CD4-positive, alpha-beta T cell treated with Interleukin-15 for 4 hours (primary cell): ENCODE results near the gene IL12RB2.

ENCODE experiments used
- DNase-seq: peaks from one replicate; pipeline ENCODE4 v3.0.0-alpha.2; 2020; ENCODE audit warnings: low spot score

Gene IL12RB2

DNA sequence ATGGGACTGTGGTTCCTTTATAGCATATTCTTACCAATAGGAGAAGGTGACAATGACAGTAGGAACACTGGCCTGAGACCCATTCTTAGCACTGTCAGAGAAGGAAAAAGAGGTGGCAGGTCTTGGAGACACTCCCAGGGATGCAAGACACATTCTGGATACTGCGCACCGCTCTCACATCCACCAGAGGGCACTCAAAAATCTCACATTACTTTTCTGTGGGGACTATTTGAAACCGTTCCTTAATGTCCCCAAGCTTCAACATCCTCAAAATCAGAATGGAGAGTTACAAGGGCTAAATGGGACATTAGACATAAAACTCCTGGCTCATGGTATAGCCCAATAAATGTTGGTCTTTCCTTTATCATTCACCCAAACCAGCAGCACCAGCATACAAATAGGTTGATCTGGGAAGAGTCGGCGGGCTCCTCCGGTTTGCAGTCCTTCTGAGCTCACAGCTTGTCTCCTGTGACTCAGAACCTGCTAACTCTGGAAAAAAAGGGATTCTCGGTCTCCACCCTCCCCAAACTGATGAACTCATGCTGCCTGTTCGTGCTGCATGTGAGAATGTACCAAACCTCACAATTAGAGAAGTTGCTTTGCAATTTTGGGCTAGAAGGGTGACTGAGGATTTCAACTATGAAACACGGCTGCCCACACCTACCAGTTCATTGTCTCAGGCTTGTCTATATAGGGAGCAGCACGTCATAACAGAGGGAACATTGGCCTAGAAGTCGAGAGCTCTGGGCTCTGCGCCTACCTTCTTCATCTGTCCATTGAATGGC is 40.2 kb downstream of the IL12RB2 start:
- DNase-seq: peak; percentile 14

DNA sequence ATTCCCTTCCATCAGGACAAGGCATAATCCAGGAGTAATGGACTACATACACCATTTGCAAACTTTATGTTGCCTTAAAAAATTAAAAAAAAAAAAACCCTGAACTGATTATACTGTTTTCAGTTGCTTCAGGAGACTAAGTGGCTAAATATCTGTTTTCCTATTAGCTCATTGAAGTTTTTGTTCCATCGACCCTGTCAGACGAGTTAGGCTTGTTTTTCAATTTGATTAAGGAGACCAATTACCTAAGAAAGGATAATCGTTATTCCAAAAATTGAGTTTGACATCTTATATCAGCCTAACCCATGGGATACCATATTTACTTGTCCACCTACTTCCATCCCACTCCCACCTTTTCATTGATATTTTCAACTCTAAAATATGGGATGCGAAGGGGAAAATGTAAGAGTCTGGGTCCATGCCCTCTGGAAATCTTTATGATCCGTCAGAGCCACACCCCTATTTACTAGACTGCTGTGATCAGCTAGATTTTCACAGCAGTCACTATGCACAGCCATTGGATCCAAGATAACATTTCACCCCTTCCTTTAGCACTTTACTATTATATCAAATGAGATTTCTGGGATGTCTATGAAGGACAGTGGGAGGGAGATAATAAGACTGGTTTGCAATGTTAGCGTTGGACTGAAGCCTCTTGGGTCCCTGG is 41.0 kb downstream of the IL12RB2 start:
- no peak for DNase-seq

DNA sequence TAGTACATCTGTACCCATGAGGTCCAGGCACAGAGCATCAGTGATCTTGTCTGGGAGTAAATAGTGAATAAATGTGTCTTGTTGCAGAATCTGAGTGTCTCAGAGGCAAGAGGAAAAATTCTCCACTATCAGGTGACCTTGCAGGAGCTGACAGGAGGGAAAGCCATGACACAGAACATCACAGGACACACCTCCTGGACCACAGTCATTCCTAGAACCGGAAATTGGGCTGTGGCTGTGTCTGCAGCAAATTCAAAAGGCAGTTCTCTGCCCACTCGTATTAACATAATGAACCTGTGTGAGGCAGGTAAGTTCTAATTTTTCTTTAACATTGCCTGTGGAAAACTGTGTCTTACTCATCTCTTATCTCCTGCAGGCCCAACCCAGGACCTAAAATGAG is 43.1 kb downstream of the IL12RB2 start:
- peak; percentile 21 for DNase-seq

DNA sequence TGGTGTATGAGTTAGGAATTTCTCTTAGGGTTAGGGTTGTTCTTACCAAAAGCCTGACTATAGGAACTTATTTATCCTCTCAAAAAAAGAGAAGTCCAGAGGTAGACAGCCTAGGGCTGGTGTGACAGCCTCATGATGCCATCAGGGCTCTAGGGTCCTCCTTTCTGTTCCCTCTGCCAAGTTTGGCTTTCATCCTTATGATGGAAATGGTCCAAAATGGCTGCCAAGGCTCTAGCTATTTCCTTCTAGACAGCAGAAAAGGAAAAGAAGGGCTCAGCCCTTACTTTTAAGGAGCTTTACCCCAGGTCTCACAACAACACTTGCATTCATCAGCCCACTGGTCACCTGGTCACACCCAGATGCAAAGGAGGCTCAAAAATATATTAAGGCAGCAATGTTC is 44.5 kb downstream of the IL12RB2 start:
- DNase-seq: no peak

DNA sequence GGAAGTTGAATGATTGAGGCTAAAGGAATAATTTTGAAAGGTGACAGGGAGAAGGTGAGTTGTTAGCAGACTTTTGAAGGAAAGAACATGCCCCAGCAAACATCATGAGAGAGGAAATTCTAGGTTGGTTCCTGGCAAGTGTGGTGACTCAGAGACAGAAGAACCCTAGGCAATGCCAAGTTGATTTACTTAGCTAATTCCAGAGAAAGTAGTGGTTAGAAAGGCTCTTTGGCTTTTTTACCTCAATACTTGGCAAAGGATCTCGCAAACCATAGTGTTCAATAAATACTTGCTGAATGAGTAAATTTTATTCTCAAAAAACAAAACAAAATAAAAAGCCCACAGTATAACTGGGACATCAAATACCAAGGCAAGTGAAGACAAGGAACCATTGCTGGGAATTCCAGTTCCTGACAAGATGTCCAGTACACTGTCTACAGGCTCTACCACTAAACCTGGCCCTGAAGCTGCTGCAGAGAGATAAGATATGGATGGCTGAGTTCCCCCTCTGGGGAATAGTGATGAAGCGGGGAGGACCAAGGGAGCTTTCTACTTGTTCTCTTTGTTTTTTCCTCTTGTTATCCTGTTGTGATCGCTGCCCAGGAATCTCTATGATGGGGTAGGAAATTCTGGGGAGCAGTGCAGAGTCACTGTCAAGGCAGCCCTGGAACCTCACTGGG is 48.2 kb downstream of the IL12RB2 start:
- no peak for DNase-seq

DNA sequence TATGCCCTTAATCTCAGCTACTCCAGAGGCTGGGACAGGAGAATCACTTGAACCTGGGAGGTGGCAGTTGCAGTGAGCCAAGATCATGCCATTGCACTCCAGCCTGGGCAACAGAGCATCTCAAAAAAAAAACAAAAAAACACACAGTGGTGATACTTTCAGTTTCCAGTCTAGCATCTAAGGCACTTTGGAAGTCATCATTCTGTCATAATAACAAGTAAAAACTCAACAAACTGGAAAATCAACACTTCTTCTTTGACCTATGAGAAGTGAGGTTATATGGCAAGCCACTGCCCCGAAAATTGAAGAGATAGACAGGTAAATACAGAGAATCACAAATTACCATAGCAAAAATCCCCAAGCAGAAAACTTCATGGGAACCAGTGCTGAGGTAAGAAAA is 51.9 kb downstream of the IL12RB2 start:
- no peak for DNase-seq

DNA sequence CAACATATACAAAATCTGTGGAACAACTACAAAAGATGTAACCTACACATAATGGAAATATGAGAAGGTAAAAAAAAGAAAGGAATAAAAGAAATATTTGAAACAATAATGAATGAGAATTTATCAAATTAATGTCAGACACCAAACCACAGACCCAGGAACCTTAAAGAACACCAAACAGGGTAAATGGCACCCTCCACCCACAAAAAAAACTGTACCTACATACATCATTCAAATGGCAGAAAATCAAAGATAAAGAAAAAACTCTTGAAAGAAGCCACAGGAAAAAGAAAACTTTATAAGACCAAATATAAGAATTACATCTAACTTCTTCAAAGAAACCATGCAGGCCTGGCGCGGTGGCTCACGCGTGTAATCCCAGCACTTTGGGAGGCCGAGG is 54.0 kb downstream of the IL12RB2 start:
- DNase-seq: no peak

DNA sequence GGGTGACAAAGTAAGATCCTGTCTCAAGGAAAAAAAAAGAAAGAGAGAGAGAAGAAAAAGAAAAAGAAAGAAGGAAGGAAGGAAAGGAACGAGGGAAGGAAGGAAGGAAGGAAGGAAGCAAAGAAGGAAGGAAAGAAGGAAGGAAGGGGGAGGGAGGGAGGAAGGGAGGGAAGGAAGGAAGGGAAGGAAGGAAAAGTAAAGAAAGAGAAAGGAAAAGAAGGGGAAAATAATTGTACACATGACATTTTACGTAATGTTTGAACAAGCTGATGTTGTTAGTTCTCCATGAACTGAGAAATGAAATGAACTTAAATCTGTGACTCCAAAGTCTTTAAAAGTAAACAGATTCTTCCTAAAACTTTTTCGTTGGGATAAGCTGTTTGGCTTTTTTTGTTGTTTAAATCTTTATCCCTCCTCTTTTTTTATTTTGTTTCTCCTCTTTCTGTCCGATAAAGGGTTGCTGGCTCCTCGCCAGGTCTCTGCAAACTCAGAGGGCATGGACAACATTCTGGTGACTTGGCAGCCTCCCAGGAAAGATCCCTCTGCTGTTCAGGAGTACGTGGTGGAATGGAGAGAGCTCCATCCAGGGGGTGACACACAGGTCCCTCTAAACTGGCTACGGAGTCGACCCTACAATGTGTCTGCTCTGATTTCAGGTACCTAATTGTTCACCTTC is 59.8 kb downstream of the IL12RB2 start:
- no peak for DNase-seq

DNA sequence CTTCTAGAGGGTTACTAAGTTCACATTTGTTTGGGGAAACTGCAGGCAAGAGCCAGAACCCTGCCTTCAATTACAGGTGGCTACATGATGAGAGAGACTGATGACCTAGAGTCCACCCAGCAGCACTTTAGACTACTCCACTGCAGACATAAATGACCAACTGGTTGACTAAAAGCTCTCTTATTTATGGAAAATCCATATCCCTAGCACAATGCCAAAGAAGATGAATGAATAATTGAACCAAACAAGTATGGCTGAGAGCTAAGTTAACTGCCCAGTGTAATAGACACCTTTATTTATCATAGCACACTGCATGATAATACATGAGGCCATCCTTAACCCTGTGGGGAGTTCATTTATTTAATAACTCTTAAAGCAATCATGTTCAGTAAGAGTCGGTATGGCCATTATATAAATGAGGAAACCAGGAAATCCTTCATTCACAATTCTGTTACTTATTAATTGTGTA is 60.4 kb downstream of the IL12RB2 start:
- no peak for DNase-seq

DNA sequence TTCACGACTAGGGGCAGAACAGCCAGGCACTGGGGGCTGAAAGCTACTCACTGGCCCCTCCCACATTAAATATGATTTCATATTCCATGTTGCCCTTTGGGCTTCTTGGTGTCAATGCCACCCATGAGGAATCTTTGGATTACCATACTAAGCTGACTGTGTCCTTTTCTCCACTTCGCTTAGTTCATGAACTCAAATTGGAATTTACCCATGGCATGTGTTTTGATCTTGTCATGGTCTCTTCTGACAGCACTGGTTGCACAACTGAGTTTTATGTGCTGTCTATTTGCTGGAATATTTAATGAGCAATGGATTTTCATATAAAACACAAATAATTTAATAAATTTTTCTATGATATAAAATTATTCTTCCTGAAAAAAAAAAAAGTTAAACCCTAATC is 63.4 kb downstream of the IL12RB2 start:
- no peak for DNase-seq

DNA sequence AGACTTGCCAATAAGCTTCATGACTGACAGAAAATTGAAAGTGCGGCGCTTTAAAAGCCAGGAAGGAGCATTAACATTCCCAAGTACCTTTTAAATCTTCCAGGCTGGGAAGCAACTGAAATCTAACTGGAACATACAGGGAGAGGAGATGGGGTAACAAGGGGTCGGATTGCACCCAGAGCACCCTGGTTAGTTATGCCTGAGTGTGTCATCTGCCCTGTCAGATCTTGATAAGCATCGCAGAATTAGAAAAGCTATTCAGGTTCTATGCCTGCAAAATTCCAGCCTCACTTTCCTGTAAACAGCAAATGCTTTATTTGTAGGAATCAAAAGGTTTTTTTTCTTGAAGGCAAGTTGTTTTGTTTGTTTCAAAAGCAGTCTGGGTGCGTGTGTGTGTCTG is 64.0 kb downstream of the IL12RB2 start:
- DNase-seq: no peak

DNA sequence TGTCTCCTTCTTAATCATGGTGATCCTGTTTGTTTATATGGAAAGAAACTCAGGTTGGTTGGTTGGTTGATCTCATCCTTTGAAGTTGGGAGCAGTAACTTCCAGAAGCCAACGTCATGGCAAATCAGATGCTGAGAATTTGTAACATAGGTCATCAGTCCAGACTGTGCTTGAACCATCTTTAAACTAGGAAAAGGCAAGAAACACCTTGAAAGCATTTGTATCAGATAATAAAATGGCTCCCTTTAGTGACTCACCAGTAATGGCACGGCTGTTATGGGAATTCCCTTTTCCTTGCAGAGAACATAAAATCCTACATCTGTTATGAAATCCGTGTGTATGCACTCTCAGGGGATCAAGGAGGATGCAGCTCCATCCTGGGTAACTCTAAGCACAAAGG is 64.5 kb downstream of the IL12RB2 start:
- no peak for DNase-seq

DNA sequence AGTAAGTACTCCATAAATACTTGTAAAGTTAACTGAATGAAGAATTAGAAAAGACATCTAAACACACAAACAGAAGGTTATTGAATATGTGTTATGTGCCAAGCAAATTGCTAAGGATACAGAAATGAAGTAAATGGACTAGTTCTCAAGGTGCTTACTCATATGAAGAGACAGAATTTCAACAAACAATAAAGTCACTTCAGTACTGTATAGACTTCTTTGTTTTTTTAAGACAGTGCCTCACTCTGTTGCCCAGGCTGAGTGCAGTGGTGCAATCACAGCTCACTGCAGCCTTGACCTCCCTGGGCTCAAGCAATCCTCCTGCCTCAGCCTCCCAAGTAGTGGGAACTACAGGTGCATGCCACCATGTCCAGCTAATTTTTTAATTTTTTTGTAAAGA is 65.2 kb downstream of the IL12RB2 start:
- DNase-seq: no peak

DNA sequence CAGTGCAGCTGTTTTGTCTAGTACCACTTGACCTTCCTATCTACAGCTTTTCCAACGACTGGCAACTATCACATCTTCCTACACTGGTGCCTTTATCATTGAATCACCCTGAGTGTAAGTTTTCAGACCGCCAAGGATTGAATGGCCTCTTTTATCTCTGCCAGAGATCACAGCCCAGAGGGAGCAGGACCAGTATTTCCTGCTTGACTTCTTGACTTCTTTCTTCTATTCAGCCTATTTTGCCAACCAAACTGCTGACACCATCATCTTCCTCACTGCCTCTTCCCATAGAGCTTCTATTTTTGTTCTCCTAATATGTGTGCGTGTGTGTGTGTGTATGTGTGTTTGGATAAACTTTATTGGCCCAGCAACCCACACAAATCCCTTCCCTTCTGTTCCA is 68.7 kb downstream of the IL12RB2 start:
- DNase-seq: no peak

DNA sequence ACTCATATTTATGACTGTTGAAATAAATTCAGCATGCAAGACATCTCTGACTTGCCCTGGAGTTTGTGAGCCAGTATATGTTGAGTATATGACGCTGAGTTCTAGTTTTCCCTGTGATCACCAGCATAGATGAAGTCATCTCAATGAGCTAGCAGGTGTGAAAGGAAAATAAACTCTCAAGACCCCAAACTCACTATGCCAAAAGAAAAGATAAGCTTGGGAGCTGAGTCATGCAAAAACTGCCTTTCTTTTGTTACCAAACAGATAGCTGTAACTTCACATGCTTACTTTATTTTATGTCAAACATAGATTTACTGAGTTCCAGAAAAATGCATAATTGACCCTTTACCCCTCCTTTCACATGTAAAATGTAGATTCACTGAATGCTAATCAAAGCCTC is 69.6 kb downstream of the IL12RB2 start:
- DNase-seq: no peak

DNA sequence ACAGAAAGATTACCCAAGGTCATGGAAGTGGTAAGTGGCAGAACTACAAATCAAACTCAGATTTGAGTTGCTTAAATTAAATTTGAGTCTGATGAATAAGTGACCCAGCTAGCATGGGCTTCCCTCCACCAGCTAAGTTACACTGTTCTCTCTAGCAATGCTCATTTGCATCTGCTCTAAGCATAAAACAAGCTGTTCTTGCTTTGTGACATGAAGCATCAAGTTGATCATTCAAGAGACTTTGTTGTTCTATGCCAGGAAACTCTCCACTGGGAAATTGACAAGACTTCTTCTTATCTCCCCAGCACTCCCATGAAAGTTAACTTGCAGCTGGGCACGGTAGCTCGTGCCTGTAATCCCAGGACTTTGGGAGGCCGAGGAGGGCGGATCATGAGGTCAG is 73.5 kb downstream of the IL12RB2 start:
- DNase-seq: no peak

DNA sequence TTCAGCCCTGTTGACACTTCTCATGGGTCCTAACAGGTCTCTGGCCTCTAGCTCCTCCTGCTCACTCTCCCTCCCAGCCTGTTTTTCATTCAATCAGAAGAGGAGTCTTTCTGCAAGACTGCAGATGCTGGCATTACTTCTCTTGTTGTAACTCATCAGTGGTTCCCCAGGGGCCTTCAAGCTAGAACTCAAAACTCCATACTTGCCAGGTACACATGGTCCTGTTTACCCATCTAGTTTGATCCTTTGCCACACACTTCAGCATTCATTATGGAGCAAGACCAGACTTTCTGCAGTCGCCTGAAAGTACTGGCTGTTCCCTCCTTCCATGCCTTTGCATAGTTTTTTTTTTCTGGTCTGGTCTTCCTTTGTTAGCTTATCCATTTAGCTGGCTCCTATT is 74.6 kb downstream of the IL12RB2 start:
- DNase-seq: no peak

DNA sequence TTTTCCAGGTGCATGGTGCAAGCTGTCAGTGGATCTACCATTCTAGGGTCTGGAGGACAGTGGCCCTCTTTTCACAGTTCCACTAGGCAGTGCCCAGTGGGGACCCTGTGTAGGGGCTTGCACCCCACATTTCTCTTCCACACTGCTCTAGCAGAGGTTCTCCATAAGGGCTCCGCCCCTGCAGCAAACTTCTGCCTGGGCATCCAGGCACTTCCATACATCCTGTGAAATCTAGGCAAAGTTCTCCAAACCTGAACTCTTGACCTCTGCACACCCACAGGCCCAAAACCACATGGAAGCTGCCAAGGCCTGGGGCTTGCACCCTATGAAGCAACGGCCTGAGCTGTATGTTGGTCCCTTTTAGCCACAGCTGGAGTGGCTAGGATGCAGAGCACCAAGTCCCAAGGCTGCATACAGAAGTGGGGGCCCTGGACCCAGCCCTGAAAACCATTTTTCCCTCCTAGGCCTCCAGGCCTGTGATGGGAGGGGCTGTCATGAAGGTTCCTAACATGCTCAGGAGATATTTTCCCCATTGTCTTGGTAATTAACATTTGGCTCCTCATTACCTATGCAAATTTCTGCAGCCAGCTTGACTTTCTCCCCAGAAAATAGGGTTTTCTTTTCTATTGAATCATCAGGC is 76.4 kb downstream of the IL12RB2 start:
- no peak for DNase-seq

DNA sequence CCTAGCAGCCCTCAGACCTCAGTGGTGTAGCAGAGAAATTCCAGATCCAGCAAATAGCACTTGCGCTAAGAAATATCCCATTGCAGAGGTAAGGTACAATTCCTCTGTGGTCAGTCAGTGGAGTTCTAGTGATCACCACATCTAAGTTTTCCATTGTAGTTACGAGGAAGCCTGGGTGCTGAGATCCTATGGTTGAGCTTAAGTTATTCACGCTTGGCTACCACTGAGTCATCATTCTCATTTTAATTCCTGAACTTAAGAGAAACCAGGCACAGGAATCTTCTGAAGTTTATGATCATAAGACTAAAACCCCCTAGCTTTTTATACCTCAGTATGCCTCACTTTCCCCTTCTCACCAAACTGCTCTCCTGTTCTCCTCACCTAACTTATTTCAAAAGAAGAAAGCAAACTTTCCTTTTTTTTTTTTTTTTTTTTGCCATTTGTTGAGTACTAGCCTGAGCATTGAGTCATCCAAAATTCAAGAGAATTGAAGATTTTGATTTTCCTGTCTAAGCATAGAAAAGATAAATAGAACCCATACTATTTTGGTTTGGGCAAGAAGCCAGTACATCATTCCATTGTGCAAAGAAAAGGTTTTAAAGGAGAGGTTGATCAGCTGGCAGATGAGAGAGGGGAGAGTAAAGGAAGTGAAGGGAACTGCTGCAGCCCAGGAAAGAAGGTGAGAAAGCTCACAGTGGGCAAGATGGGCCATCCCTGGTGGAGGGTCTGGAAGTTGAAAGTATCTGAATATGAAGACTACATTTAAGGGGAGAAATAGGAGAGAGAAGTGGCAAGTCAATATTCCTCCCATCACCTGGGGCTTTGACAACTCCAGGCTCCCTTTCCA is 82.6 kb downstream of the IL12RB2 start:
- DNase-seq: no peak

DNA sequence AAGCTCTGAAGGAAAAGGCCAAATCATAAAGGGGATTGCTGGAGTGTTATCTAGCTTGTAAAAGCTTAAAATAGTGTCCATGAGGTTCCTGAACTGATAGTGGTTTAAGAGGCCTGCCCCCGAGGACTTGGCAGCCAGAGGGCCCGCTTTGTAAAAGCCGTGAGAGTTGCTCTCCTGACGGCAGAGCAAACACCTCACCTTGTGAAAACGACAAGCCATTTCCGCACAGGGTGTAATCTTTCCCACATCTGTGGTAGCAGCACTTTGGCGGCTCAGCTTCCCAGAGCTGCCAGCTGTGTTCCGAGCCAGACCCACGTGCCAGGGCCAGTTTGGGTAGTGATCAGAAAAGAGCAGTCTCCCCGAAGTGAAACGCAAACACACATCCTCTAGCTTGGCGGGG is 85.6 kb downstream of the IL12RB2 start:
- no peak for DNase-seq

DNA sequence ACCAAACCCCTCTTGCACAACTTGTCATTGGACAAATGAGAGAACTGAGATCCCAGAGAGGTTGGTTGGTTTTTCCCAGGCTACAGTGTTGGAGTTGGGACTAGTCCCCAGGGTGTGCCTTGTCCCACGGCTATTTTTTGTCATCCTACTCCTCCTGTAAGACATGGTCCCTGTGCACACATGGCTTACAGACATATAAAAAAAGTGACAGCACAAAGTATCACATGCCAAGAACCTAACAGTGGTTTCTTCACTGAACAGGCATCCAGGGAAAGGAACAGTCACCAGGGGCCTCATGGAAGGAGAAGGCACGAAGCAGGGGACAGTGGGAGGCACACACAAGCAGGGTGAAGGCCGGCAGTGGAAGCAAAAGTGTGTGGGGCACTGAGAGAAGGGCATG is 86.1 kb downstream of the IL12RB2 start:
- no peak for DNase-seq
